ENCODE measurements around the gene SLAMF7. TPM values are rescaled to one million over a fixed set of nuclear protein-coding genes. Genes with fewer than 3 reads are reported as not detected.

The SLAMF7 gene
- total RNA-seq, 1 experiment from 2014 or later: 3.6 TPM

DNA sequence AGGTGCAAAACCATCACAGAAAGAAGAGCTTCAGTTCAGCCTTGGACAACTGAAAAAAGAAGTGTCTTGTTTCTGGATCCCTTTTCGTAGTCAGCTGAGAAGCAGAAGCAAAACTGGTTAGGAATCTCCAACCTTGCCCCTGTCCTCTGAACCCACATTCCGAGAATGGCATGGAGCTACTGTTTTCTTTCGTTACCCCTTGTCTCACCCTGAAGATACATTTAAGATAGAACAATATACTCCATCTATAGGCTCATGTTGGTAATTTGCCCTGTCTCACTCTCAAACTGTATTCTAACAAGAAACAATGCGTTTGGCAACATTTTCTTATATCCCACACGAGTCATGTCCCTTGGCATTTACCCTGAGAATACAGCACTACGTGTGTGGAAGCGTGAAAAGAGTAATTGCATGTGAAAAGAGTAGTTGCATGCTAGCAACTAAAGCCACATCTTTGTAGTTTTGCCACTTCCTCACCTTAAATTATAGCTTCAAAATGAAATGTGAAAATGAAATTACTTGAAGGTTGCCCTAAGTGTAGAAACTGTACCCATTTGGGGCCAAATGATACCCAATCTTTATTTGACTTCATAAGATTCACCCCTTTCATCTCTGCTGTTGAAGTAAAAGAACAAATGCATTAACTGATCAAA is 5.3 kb downstream of the SLAMF7 start:
- H2AFZ ChIP-seq: no peak overlapping the region
- H4K20me1 ChIP-seq (ENCODE audit: insufficient read depth): no peaks in the 10 kb centered on the region
- H3K9me2 ChIP-seq (ENCODE audit: insufficient read depth): no peaks in the 10 kb centered on the region
- H3K4me2 ChIP-seq: no peak overlapping the region
- H3K9me3 ChIP-seq (ENCODE audit: insufficient read depth, low read depth): 0 out of 2 replicates have a peak, but pooled peaks cover 2% of the 10 kb centered on the region
- intact Hi-C loops (cut with micrococcal nuclease; ENCODE audit: unreplicated experiment): no loop called here
- no peaks in the 10 kb centered on the region for H3K27me3 ChIP-seq (ENCODE audit: insufficient read depth, low read depth)
- H3K27ac ChIP-seq: no peak overlapping the region
- H3K4me1 ChIP-seq (replicated peaks; ENCODE audit: insufficient read depth): peaks cover 22% of the 10 kb centered on the region
- H3F3A ChIP-seq (ENCODE audit: insufficient read depth, low read depth): peaks cover 6% of the 10 kb centered on the region; the same call in 1 of the 2 replicates
- no peak overlapping the region for H3K4me3 ChIP-seq
- no peak for DNase-seq
- BruUV-seq (replicated peaks): no TSS peak
- CTCF ChIA-PET: no interaction called here
- no peaks in the 10 kb centered on the region for H3K36me3 ChIP-seq (ENCODE audit: low read depth)
- POLR2A ChIA-PET (ENCODE audit: unreplicated experiment): interaction anchor here (0.7 kb wide), 1 partner anchor 234 kb away, joined by 3 read pairs; no protein-coding TSS in a partner anchor
- H3K79me2 ChIP-seq (ENCODE audit: low read depth): no peaks in the 10 kb centered on the region
- TF ChIP-seq, protein P1, sequence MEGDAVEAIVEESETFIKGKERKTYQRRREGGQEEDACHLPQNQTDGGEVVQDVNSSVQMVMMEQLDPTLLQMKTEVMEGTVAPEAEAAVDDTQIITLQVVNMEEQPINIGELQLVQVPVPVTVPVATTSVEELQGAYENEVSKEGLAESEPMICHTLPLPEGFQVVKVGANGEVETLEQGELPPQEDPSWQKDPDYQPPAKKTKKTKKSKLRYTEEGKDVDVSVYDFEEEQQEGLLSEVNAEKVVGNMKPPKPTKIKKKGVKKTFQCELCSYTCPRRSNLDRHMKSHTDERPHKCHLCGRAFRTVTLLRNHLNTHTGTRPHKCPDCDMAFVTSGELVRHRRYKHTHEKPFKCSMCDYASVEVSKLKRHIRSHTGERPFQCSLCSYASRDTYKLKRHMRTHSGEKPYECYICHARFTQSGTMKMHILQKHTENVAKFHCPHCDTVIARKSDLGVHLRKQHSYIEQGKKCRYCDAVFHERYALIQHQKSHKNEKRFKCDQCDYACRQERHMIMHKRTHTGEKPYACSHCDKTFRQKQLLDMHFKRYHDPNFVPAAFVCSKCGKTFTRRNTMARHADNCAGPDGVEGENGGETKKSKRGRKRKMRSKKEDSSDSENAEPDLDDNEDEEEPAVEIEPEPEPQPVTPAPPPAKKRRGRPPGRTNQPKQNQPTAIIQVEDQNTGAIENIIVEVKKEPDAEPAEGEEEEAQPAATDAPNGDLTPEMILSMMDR (conservative IDR thresholded peaks at IDR 0.05): no peak
- TF ChIP-seq EZH2 (IDR thresholded peaks at IDR 0.05; ENCODE audit: low read depth): no peak

DNA sequence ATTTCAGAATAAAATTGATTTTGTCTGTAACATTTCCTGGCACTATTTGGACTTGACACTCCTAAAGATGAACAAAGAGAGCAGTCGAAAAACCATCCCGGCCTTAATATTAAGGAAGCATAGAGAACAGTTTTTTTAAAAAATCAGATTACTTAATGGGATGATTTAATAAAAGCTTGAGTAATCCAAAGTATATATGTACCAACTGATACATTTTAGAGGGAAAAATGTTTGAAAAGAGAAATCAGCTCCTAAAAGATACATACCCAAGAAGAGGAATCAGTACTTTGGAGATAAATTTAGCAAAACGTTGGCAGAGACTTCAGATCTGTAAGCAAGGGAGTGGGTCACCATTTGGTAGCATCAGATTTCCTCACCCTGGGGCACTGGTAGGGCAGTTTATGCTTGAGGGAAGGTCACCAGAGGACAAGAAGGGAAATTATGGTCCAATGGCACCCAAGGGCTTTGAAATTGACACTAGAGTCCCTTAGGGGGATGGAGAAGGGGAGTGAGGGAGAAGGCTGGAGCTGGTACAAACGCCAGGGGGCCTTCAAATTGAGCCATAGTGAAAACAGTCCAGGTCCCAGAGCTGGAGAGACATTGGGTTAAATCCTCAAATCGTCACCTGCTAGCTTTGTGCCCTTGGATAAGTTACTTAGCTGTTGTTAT is 5.9 kb downstream of the SLAMF7 start:
- H3K9me2 ChIP-seq (ENCODE audit: insufficient read depth): no peaks in the 10 kb centered on the region
- no peak overlapping the region for H2AFZ ChIP-seq
- H3K4me3 ChIP-seq: no peak overlapping the region
- H3K27me3 ChIP-seq (ENCODE audit: insufficient read depth, low read depth): no peaks in the 10 kb centered on the region
- TF ChIP-seq, protein P1 (conservative IDR thresholded peaks at IDR 0.05): no peak
- no peak for TF ChIP-seq EZH2 (IDR thresholded peaks at IDR 0.05; ENCODE audit: low read depth)
- H4K20me1 ChIP-seq (ENCODE audit: insufficient read depth): no peaks in the 10 kb centered on the region
- no peak overlapping the region for H3K4me2 ChIP-seq
- 0 out of 2 replicates have a peak, but pooled peaks cover 2% of the 10 kb centered on the region for H3K9me3 ChIP-seq (ENCODE audit: insufficient read depth, low read depth)
- peaks cover 6% of the 10 kb centered on the region; the same call in 1 of the 2 replicates for H3F3A ChIP-seq (ENCODE audit: insufficient read depth, low read depth)
- intact Hi-C loops (cut with micrococcal nuclease; ENCODE audit: unreplicated experiment): no loop called here
- H3K4me1 ChIP-seq (replicated peaks; ENCODE audit: insufficient read depth): peaks cover 22% of the 10 kb centered on the region
- H3K36me3 ChIP-seq (ENCODE audit: low read depth): no peaks in the 10 kb centered on the region
- ChIA-PET POLR2A (ENCODE audit: unreplicated experiment) (interaction anchor here (0.7 kb wide), 1 partner anchor 234 kb away, joined by 3 read pairs; no protein-coding TSS in a partner anchor), CTCF (interaction anchor here (0.6 kb wide), 1 partner anchor 180 kb away, joined by 3 read pairs; no protein-coding TSS in a partner anchor)
- BruUV-seq (replicated peaks): no TSS peak
- DNase-seq: no peak
- no peaks in the 10 kb centered on the region for H3K79me2 ChIP-seq (ENCODE audit: low read depth)
- no peak overlapping the region for H3K27ac ChIP-seq

DNA sequence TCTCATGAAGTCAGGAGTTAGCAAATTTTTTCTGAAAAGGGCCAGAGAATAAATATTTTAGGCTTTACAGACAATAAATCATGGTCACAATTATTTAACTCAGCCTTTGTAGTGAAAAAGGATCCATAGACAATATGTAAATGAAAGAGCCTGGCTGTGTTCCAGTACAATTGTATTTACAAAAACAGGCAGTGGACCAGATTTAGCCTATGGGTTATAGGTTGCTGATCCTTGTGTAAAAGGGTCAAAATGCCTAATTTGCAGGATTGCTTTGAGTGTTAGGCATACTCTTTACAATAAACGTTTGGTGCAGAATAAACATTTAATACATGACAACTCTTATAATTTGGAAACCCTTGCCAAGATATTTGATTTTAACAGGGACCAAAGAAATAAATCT is 6.5 kb downstream of the SLAMF7 start:
- H3K9me2 ChIP-seq (ENCODE audit: insufficient read depth): no peaks in the 10 kb centered on the region
- H4K20me1 ChIP-seq (ENCODE audit: insufficient read depth): no peaks in the 10 kb centered on the region
- H3K36me3 ChIP-seq (ENCODE audit: low read depth): no peaks in the 10 kb centered on the region
- no peaks in the 10 kb centered on the region for H3K79me2 ChIP-seq (ENCODE audit: low read depth)
- no peak overlapping the region for H3K4me2 ChIP-seq
- CTCF ChIA-PET: interaction anchor here (0.6 kb wide), 1 partner anchor 180 kb away, joined by 3 read pairs; no protein-coding TSS in a partner anchor
- 0 out of 2 replicates have a peak, but pooled peaks cover 2% of the 10 kb centered on the region for H3K9me3 ChIP-seq (ENCODE audit: insufficient read depth, low read depth)
- H3K4me3 ChIP-seq: no peak overlapping the region
- no peak overlapping the region for H3K27ac ChIP-seq
- peaks cover 22% of the 10 kb centered on the region for H3K4me1 ChIP-seq (replicated peaks; ENCODE audit: insufficient read depth)
- H3F3A ChIP-seq (ENCODE audit: insufficient read depth, low read depth): peaks cover 6% of the 10 kb centered on the region; the same call in 1 of the 2 replicates
- no TSS peak for BruUV-seq (replicated peaks)
- POLR2A ChIA-PET (ENCODE audit: unreplicated experiment): no interaction called here
- no peak for TF ChIP-seq EZH2 (IDR thresholded peaks at IDR 0.05; ENCODE audit: low read depth)
- TF ChIP-seq, protein P1 (conservative IDR thresholded peaks at IDR 0.05): no peak
- 0 out of 2 replicates have a peak, but pooled peaks cover 2% of the 10 kb centered on the region for H3K27me3 ChIP-seq (ENCODE audit: insufficient read depth, low read depth)
- intact Hi-C loops (cut with micrococcal nuclease; ENCODE audit: unreplicated experiment): no loop called here
- DNase-seq: no peak
- no peak overlapping the region for H2AFZ ChIP-seq

Data from PC-9 (cell line).